ENCODE results near the gene PCGF5. TPM values are rescaled to one million over a fixed set of nuclear protein-coding genes. Genes with fewer than 3 reads are reported as not detected.
"Not testable (repeated sequence)": the region's sequence is repeated elsewhere in the genome, so short reads cannot be mapped to it uniquely, and the experiment has no call there.

Gene PCGF5
- total RNA-seq, 2 experiments from 2014 or later, result 34.2 to 36.4 TPM

DNA sequence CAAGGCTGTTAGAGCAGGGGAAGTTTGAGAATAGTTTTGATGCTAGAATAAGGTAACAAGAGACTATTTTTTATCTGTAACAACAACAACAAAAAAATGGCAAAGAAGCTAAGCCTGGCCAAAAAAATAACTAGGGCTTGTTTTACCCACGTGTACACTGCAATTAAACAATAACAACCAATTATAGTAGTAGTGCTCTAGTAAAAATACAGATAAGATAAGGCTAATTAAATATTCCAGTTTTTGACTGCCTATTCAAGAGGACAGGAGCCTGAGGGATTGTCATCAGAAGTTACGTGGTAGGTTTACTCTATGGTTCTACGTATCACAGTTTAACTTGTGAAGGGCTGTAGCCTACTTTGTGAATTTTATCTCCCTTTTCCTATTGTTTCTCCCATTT lies 29.2 kb downstream of the PCGF5 start:
- DNase-seq, result no peak
- intact Hi-C loops (cut with micrococcal nuclease), result loop anchor here (2.0 kb wide), 1 partner anchor 29 kb away; the partner anchor contains the start of gene PCGF5
- Mint-ChIP-seq H3K4me3 (no peak overlapping the region), H3K27ac (no peak overlapping the region), H3K36me3 (ENCODE audit: low read depth) (peaks cover 18% of the 10 kb centered on the region), H3K4me1 (ENCODE audit: low read depth) (peaks cover 3% of the 10 kb centered on the region), H3K9me3 (no peaks in the 10 kb centered on the region), H3K27me3 (ENCODE audit: low read depth) (no peaks in the 10 kb centered on the region)
- CTCF ChIA-PET, result interaction anchor here (0.7 to 7.1 kb wide), 14 partner anchors 13 to 372 kb away, joined by 3 to 161 read pairs (median 5); no protein-coding TSS in a partner anchor

- Mint-ChIP-seq H3K27me3 (ENCODE audit: low read depth) (no peaks in the 10 kb centered on the region), H3K4me1 (ENCODE audit: low read depth) (peaks cover 3% of the 10 kb centered on the region), H3K36me3 (ENCODE audit: low read depth) (peaks cover 20% of the 10 kb centered on the region), H3K4me3 (no peak overlapping the region), H3K9me3 (no peaks in the 10 kb centered on the region), H3K27ac (no peak overlapping the region)
- DNase-seq, result no peak
- intact Hi-C loops (cut with micrococcal nuclease), result loop anchor here (2.0 kb wide), 1 partner anchor 30 kb away; the partner anchor contains the start of gene PCGF5
- CTCF ChIA-PET, result interaction anchor here (0.7 to 7.1 kb wide), 31 partner anchors 7 to 373 kb away, joined by 3 to 161 read pairs (median 4); no protein-coding TSS in a partner anchor
Measured at GRCh38 chr10:91250341-91250740, 29.9 kb downstream of the PCGF5 start.

DNA sequence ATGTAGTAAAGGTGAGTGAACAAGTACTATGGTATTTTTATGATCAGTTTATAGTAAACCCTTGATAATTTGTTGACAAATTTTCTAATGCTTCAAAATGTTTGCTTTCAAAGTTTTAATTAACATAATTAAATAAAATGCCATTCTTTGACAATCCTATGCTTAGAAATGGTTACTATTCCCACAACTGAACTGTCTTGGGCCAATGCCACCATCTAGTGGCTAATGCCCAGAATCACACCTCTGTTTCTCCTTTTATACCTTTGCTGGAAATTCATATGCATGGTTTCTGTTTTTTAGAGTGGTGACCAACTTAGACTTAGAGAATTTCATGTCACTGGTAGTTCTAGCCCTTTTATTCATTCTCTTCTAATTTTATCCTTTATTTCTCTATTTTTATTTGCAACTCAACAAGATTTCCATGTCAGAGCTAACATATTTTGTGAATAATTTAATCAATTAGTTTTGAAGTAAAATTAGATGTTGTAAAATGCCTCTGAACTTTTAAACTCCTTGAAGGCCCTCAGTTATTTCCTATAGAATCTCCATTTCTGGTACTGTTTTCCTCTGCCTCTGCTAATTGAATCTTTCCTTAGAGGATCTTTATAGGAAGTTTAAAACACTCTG lies 31.1 kb downstream of the PCGF5 start:
- Mint-ChIP-seq H3K36me3 (ENCODE audit: low read depth) (peaks cover 25% of the 10 kb centered on the region), H3K27me3 (ENCODE audit: low read depth) (no peaks in the 10 kb centered on the region), H3K27ac (no peak overlapping the region), H3K4me3 (no peak overlapping the region), H3K4me1 (ENCODE audit: low read depth) (peaks cover 3% of the 10 kb centered on the region), H3K9me3 (no peaks in the 10 kb centered on the region)
- CTCF ChIA-PET, result interaction anchor here (0.6 to 7.1 kb wide), 30 partner anchors 12 to 375 kb away, joined by 3 to 161 read pairs (median 4); no protein-coding TSS in a partner anchor
- intact Hi-C loops (cut with micrococcal nuclease), result loop anchor here (1.0 to 2.0 kb wide), 6 partner anchors 31 to 371 kb away; partner anchors contain the start of gene PCGF5
- peak; percentile 70 for DNase-seq

- CTCF ChIA-PET, result interaction anchor here (0.6 to 7.1 kb wide), 6 partner anchors 87 to 342 kb away, joined by 3 to 161 read pairs (median 20); no protein-coding TSS in a partner anchor
- Mint-ChIP-seq H3K4me1 (ENCODE audit: low read depth) (no peaks in the 10 kb centered on the region), H3K27me3 (ENCODE audit: low read depth) (no peaks in the 10 kb centered on the region), H3K36me3 (ENCODE audit: low read depth) (peaks cover 33% of the 10 kb centered on the region), H3K9me3 (no peaks in the 10 kb centered on the region), H3K4me3 (no peak overlapping the region), H3K27ac (no peak overlapping the region)
- DNase-seq, result no peak
- intact Hi-C loops (cut with micrococcal nuclease), result no loop called here
Measured at GRCh38 chr10:91253300-91253699, 32.8 kb downstream of the PCGF5 start.

GRCh38 chr10:91257310-91257709 lies 36.8 kb downstream of the PCGF5 start:
- Mint-ChIP-seq H3K27me3 (ENCODE audit: low read depth) (no peaks in the 10 kb centered on the region), H3K4me3 (no peak overlapping the region), H3K9me3 (no peaks in the 10 kb centered on the region), H3K27ac (no peak overlapping the region), H3K36me3 (ENCODE audit: low read depth) (peaks cover 43% of the 10 kb centered on the region), H3K4me1 (ENCODE audit: low read depth) (no peaks in the 10 kb centered on the region)
- DNase-seq, result no peak
- CTCF ChIA-PET, result interaction anchor here (2.6 kb wide), 1 partner anchor 251 kb away, joined by 7 read pairs; no protein-coding TSS in a partner anchor
- intact Hi-C loops (cut with micrococcal nuclease), result no loop called here

- H3K4me3 Mint-ChIP-seq; H3K9me3 Mint-ChIP-seq; intact Hi-C loops (cut with micrococcal nuclease); H3K27me3 Mint-ChIP-seq (ENCODE audit: low read depth); DNase-seq; H3K27ac Mint-ChIP-seq; H3K4me1 Mint-ChIP-seq (ENCODE audit: low read depth): not testable (repeated sequence)
- CTCF ChIA-PET, result interaction anchor here (1.3 kb wide), 1 partner anchor 254 kb away, joined by 4 read pairs; no protein-coding TSS in a partner anchor
- H3K36me3 Mint-ChIP-seq (ENCODE audit: low read depth), result peaks cover 27% of the 10 kb centered on the region
Measured at GRCh38 chr10:91260417-91260816, 40.0 kb downstream of the PCGF5 start.

GRCh38 chr10:91271886-91272285 lies 51.4 kb downstream of the PCGF5 start:
- no peaks in the 10 kb centered on the region for H3K27me3 Mint-ChIP-seq (ENCODE audit: low read depth)
- no peaks in the 10 kb centered on the region for H3K4me1 Mint-ChIP-seq (ENCODE audit: low read depth)
- no peak overlapping the region for H3K27ac Mint-ChIP-seq
- no peak for DNase-seq
- peaks cover 5% of the 10 kb centered on the region for H3K36me3 Mint-ChIP-seq (ENCODE audit: low read depth)
- CTCF ChIA-PET, result interaction anchor here (1.4 to 1.8 kb wide), 2 partner anchors 266 to 360 kb away, joined by 5 to 7 read pairs; no protein-coding TSS in a partner anchor
- intact Hi-C loops (cut with micrococcal nuclease), result no loop called here
- no peaks in the 10 kb centered on the region for H3K9me3 Mint-ChIP-seq
- no peak overlapping the region for H3K4me3 Mint-ChIP-seq

GRCh38 chr10:91284486-91285090 lies 64.1 kb downstream of the PCGF5 start:
- H3K9me3 Mint-ChIP-seq, result no peaks in the 10 kb centered on the region
- intact Hi-C loops (cut with micrococcal nuclease), result no loop called here
- no peak for DNase-seq
- H3K36me3 Mint-ChIP-seq (ENCODE audit: low read depth), result no peaks in the 10 kb centered on the region
- no peaks in the 10 kb centered on the region for H3K27me3 Mint-ChIP-seq (ENCODE audit: low read depth)
- CTCF ChIA-PET, result interaction anchor here (0.5 to 1.5 kb wide), 2 partner anchors 14 to 284 kb away, joined by 3 to 5 read pairs; no protein-coding TSS in a partner anchor
- H3K27ac Mint-ChIP-seq, result no peak overlapping the region
- no peak overlapping the region for H3K4me3 Mint-ChIP-seq
- no peaks in the 10 kb centered on the region for H3K4me1 Mint-ChIP-seq (ENCODE audit: low read depth)

DNA sequence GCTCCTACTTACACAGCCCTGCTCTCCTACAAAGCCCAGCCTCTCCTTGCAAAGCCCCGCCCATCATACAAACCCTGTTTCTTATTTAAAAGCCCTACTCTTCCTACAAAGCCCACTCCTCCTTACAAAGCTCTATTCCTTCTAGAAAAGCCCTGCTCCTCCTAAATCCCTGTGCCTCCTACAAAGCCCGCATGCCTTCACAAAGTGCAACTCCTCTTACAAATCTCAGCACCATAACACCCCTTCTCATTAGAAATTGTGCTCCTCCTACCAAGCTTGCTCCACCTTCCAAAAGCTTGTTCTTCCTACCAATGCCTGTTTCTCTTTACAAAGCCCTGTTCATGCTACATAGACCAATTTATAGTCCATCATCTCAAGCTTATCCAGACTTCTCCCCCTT lies 66.1 kb downstream of the PCGF5 start:
- no peak overlapping the region for H3K4me3 Mint-ChIP-seq
- H3K27ac Mint-ChIP-seq, result no peak overlapping the region
- no peaks in the 10 kb centered on the region for H3K9me3 Mint-ChIP-seq
- DNase-seq, result no peak
- no peaks in the 10 kb centered on the region for H3K36me3 Mint-ChIP-seq (ENCODE audit: low read depth)
- intact Hi-C loops (cut with micrococcal nuclease), result no loop called here
- H3K27me3 Mint-ChIP-seq (ENCODE audit: low read depth), result no peaks in the 10 kb centered on the region
- CTCF ChIA-PET, result no interaction called here
- H3K4me1 Mint-ChIP-seq (ENCODE audit: low read depth), result no peaks in the 10 kb centered on the region

- Mint-ChIP-seq H3K9me3 (no peaks in the 10 kb centered on the region), H3K27me3 (ENCODE audit: low read depth) (no peaks in the 10 kb centered on the region), H3K4me1 (ENCODE audit: low read depth) (no peaks in the 10 kb centered on the region), H3K4me3 (no peak overlapping the region), H3K27ac (no peak overlapping the region), H3K36me3 (ENCODE audit: low read depth) (no peaks in the 10 kb centered on the region)
- peak; percentile 8 for DNase-seq
- intact Hi-C loops (cut with micrococcal nuclease), result no loop called here
- CTCF ChIA-PET, result interaction anchor here (1.5 kb wide), 1 partner anchor 11 kb away, joined by 6 read pairs; no protein-coding TSS in a partner anchor
Measured at GRCh38 chr10:91287276-91287675, 66.8 kb downstream of the PCGF5 start.

DNA sequence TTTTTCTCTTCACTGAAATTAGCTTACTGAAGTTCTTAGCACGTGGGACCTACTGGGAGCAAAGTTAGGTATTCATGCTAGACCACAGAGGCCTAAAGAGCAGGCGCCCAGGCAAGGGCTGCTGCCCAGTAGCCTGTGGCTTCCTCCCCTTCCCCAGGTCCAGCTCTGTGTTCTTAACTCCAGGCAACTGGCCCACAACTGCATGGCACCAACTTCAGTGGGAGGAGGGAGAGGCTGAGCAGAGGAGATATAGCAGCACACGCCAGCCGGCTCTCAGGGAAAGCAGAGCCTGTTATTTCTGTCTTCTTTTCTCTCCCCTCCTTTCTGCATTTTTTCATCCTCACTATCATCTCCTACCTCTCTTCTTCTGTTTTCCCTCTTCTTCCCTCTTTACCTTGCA lies 67.4 kb downstream of the PCGF5 start:
- H3K4me3 Mint-ChIP-seq, result no peak overlapping the region
- no peaks in the 10 kb centered on the region for H3K36me3 Mint-ChIP-seq (ENCODE audit: low read depth)
- CTCF ChIA-PET, result interaction anchor here (1.5 kb wide), 1 partner anchor 11 kb away, joined by 6 read pairs; no protein-coding TSS in a partner anchor
- no peaks in the 10 kb centered on the region for H3K27me3 Mint-ChIP-seq (ENCODE audit: low read depth)
- intact Hi-C loops (cut with micrococcal nuclease), result no loop called here
- H3K4me1 Mint-ChIP-seq (ENCODE audit: low read depth), result no peaks in the 10 kb centered on the region
- no peak overlapping the region for H3K27ac Mint-ChIP-seq
- no peaks in the 10 kb centered on the region for H3K9me3 Mint-ChIP-seq
- no peak for DNase-seq

DNA sequence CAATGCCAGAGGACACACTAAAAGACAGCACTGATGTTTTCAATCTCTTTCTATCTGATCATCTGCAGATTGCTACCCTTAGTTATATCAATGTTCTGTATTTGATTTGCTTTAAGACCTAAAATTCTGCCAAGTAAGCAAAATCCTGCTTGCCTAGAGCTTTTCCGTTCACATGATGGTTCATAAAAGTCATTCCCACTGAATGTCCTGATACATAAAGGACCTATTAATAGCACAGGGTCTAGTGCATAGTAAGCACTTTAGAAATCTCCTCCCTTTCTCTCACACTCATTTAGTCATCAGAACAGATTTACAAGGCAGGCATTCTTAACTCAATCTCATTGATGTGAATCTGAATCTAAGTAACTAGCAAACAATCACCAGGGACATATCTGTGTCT lies 68.8 kb downstream of the PCGF5 start:
- H3K27me3 Mint-ChIP-seq (ENCODE audit: low read depth), result no peaks in the 10 kb centered on the region
- CTCF ChIA-PET, result interaction anchor here (1.8 kb wide), 1 partner anchor 10 kb away, joined by 9 read pairs; no protein-coding TSS in a partner anchor
- no peak overlapping the region for H3K27ac Mint-ChIP-seq
- no peaks in the 10 kb centered on the region for H3K9me3 Mint-ChIP-seq
- no peaks in the 10 kb centered on the region for H3K4me1 Mint-ChIP-seq (ENCODE audit: low read depth)
- H3K4me3 Mint-ChIP-seq, result no peak overlapping the region
- H3K36me3 Mint-ChIP-seq (ENCODE audit: low read depth), result no peaks in the 10 kb centered on the region
- intact Hi-C loops (cut with micrococcal nuclease), result no loop called here
- DNase-seq, result no peak
